ENCODE results near the gene ZNF384. TPM values are rescaled to one million over a fixed set of nuclear protein-coding genes. Genes with fewer than 3 reads are reported as not detected.

ZNF384 gene
- total and polyA plus RNA-seq, 2 of the 8 experiments (the other 6 are each of a cell fraction or from before 2014, with no cell fraction given), result 59.0 to 59.6 TPM

DNA sequence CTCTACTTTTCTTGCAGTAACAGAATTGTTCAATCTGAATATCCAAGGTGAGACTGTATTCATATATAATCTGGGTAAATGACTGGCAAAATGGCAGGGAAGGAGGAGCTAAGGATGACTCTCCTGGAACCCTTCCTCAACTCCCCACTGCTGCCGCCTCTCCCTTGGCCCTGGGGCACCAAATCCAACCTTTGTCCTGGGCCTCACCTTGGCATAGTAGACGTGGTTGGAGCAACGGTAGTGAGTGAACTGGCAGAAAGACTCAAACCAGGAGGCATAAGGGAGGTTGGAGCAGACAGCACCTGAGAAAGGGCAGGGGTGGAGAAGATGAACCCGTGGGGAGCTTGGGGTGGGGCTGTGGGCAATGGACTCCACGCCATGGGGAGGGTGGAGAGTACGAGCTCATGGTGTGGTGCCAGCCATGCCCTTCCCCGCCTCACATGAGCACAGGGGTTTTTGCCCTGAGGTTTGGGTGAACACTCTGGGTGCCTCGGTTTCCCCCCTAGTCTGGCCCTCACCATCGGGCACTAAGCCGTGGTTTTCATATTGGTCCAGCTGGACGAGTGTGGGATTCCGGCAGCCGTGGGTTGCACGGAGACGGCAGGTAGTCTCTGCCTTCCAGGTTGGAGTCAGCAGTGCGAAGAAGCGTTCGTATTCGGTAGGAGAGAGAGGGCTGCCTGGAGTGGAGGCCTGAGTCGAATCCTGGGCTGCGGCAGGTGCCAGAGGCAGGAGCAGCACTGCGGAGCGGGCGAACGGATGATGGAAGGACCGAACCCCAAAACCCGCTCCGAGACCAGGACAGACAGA lies 42.7 kb downstream of the ZNF384 start:
- H3K4me1 ChIP-seq (replicated peaks in 1 of 4; ENCODE audit: control insufficient read depth in 3 of 4, insufficient read depth in 4 of 4, low read length in 3 of 4), result peaks cover 0 to 5% (median under 1%) of the 10 kb centered on the region in 4 experiments; a peak in 2 of 7 replicates
- no peak overlapping the region for H2BK120ac ChIP-seq (replicated peaks; ENCODE audit: low read depth, low read length)
- H3K79me1 ChIP-seq (ENCODE audit: low read depth, low read length), result no peaks in the 10 kb centered on the region
- H3K9me3 ChIP-seq (ENCODE audit: insufficient read depth in 2 of 2, low read depth in 1 of 2, low read length in 1 of 2), result no peaks in the 10 kb centered on the region
- H3K23me2 ChIP-seq (ENCODE audit: low read depth, low read length), result peaks cover 4% of the 10 kb centered on the region; the same call in 1 of the 2 replicates
- peak overlapping the region; percentile 40; the same call in 1 of the 2 replicates for H2AK5ac ChIP-seq (ENCODE audit: low read depth, low read length)
- FAIRE-seq (no peak), DNase-seq (ENCODE audit: low read depth in 1 of 2, low spot score in 2 of 2) (no peak)
- 69% methylated on average over 23 of the region's 28 CpGs; no CpG with 5 or more reads in 1 of the 2 experiments for WGBS, 2 experiments (ENCODE audit: extremely low coverage in 1 of 2, insufficient coverage in 1 of 2, insufficient read length in 1 of 2, insufficient replicate concordance in 2 of 2, low coverage in 1 of 2, low lambda C conversion rate in 2 of 2, missing lambda C conversion rate in 1 of 2)
- no peak overlapping the region for H3K14ac ChIP-seq (ENCODE audit: insufficient read length)
- no peak overlapping the region for H3K56ac ChIP-seq (replicated peaks; ENCODE audit: insufficient read length, low read depth, low read length)
- 0 out of 2 replicates have a peak overlapping the region, but pooled peaks have one; percentile 72 for H2BK15ac ChIP-seq (ENCODE audit: low read length)
- CTCF ChIA-PET (ENCODE audit: partially characterized antibody), result interaction anchor here (0.8 to 6.3 kb wide), 12 partner anchors 11 to 122 kb away, joined by 3 to 146 read pairs (median 4); partner anchors contain the start of gene LPAR5
- no peaks in the 10 kb centered on the region for H4K20me1 ChIP-seq (replicated peaks in 1 of 2; ENCODE audit: control insufficient read depth in 1 of 2, insufficient read depth in 2 of 2, low read length in 2 of 2)
- peak overlapping the region; percentile 63 for H3K4ac ChIP-seq (replicated peaks; ENCODE audit: insufficient read length, low read depth, low read length)
- H3K23ac ChIP-seq (ENCODE audit: insufficient read length), result no peak overlapping the region
- no peak overlapping the region for H4K5ac ChIP-seq (ENCODE audit: insufficient read length, low read depth, low read length)
- H4K8ac ChIP-seq (ENCODE audit: extremely low read depth, insufficient read depth, low read length), result no peak overlapping the region; the same call in 1 of the 2 replicates
- peak overlapping the region; percentile 0 for H4K91ac ChIP-seq (replicated peaks; ENCODE audit: insufficient read length, low read length)
- TF ChIP-seq KDM4A (IDR thresholded peaks at IDR 0.05; ENCODE audit: low read depth, low read length, severe bottlenecking) (no peak), CHD2 (IDR thresholded peaks at IDR 0.05; ENCODE audit: low read length) (no peak)
- POLR2A ChIA-PET (ENCODE audit: partially characterized antibody), result interaction anchor here (0.5 to 2.3 kb wide), 7 partner anchors 10 to 227 kb away, joined by 3 to 9 read pairs (median 3); partner anchors contain the start of genes LPAR5 and SPSB2
- no peaks in the 10 kb centered on the region for H3K79me2 ChIP-seq (ENCODE audit: control insufficient read depth in 1 of 2, insufficient read depth in 2 of 2, low read length in 2 of 2)
- no peak overlapping the region for H2AFZ ChIP-seq (ENCODE audit: low read length)
- H3K4me2 ChIP-seq (ENCODE audit: insufficient read depth in 1 of 2, low read depth in 2 of 2, low read length in 2 of 2), result peak overlapping the region; percentile 71 to 88
- H3K18ac ChIP-seq (ENCODE audit: extremely low read depth, low read length), result no peak overlapping the region
- peak overlapping the region; percentile 59 to 80 (median 68) for H3K4me3 ChIP-seq (ENCODE audit: extremely low read depth in 1 of 4, insufficient read depth in 2 of 4, low read depth in 3 of 4, low read length in 4 of 4)
- H3K9ac ChIP-seq (replicated peaks in 1 of 4; ENCODE audit: extremely low read depth in 1 of 4, low read depth in 3 of 4, low read length in 3 of 4), result peak overlapping the region in 3 of 4 experiments; percentile 34 to 49 (median 34); a peak in 2 of 7 replicates
- no peak overlapping the region for H2BK5ac ChIP-seq (ENCODE audit: low read depth, low read length)
- peaks cover 2 to 12% (median 6%) of the 10 kb centered on the region in 4 experiments; a peak in 6 of 8 replicates for H3K36me3 ChIP-seq (ENCODE audit: control insufficient read depth in 2 of 4, insufficient read depth in 4 of 4, low read length in 3 of 4)
- peaks cover 3 to 7% (median 6%) of the 10 kb centered on the region in 4 experiments; a peak in 4 of 7 replicates for H3K27me3 ChIP-seq (replicated peaks in 1 of 4; ENCODE audit: control insufficient read depth in 3 of 4, extremely low read depth in 1 of 4, insufficient read depth in 3 of 4, low read length in 3 of 4)
- peak overlapping the region; percentile 84; the same call in 1 of the 2 replicates for H2BK12ac ChIP-seq (ENCODE audit: low read depth, low read length)
- H3K27ac ChIP-seq (ENCODE audit: low read depth, low read length), result no peak overlapping the region
- no peak overlapping the region for H2BK20ac ChIP-seq (ENCODE audit: low read length)

Measured in H1 (cell line).